ENCODE measurements around the gene DCXR.

The DCXR gene

GRCh38 chr17:82019690-82020571, 17.6 kb downstream of the DCXR start:
- Mint-ChIP-seq H3K27ac (no peak overlapping the region), H3K4me1 (ENCODE audit: low read depth) (peaks cover 25% of the 10 kb centered on the region), H3K4me3 (peak overlapping the region; percentile 90), H3K36me3 (ENCODE audit: low read depth) (peaks cover 37% of the 10 kb centered on the region), H3K9me3 (no peaks in the 10 kb centered on the region), H3K27me3 (no peaks in the 10 kb centered on the region)
- DNase-seq, result peak; percentile 80

DNA sequence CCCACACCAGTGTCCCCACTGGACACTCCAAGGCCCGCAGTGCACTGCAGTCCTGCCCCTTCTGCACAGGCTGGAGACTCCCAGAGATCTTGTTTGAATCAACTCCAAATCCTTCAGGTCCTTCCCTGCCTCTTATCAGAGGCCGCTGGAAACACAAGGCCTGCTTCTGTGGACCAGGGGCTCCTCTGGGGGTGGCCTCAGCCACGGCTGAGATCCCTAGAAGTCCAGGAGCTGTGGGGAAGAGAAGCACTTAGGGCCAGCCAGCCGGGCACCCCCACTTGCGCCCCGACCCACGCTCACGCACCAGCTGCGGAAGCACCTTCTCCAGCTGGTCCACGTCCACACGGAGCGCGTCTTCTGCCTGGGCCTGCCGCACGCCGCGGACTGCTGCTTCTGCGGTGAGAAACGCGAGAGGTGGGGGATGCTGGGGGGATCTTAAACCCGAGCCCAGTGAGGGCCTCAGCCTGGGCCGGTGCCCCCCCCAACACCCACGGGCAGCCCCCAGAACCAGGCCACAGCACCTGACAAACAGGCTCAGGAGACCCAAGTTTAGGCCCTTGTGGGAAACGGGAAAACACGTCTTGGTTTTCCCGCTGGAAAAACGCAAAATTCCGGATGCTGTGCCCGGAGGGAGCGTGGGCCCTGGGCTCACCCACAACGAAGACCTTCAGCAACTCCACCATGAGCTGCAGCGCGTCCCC, 18.4 kb downstream of the DCXR start:
- H3K9me3 Mint-ChIP-seq, result no peaks in the 10 kb centered on the region
- DNase-seq, result no peak
- H3K4me3 Mint-ChIP-seq, result no peak overlapping the region
- H3K36me3 Mint-ChIP-seq (ENCODE audit: low read depth), result peaks cover 37% of the 10 kb centered on the region
- H3K4me1 Mint-ChIP-seq (ENCODE audit: low read depth), result peaks cover 22% of the 10 kb centered on the region
- H3K27ac Mint-ChIP-seq, result no peak overlapping the region
- no peaks in the 10 kb centered on the region for H3K27me3 Mint-ChIP-seq

DNA sequence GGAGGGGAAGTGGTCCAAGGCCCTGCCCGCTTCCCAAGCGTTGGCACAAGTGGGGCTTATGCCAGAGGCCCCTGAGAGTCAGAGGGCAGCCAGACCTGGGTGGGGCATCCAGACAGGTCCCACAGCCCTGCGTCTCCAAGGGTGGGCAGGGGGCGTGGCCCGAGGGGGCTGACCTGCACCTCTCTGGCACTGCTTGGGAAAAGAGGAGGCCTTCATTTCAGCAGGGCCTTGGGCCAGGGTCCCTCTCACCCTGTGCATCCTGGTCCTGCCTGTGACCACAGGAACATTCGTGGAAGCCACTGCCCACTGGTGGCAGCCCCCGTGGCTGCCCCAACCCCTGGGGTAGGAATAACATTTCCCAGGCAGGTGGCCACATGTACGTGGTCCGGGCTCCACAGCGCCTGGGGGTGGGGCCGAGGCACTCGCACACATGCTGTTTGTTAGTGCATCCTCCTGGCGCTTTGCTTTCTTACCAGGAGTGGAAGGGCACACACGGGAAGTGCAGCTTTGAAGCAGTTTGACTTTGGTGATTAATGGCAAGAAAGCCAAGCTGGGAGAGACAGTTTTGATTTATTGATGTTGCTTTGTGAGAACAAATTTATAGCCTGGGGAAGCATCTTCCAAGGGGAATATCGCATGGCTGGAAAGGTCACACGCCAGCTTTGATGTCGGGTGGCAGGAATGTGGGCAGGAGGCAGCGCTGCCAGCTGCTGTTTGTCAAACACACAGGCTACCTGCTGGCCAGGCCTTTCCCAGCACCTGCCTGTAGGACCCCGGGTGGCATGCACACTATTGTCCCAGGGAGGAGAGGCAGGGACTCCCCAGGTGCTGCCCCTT, 19.1 kb downstream of the DCXR start:
- H3K36me3 Mint-ChIP-seq (ENCODE audit: low read depth), result peaks cover 30% of the 10 kb centered on the region
- H3K4me3 Mint-ChIP-seq, result no peak overlapping the region
- H3K27ac Mint-ChIP-seq, result peak overlapping the region; percentile 22
- no peak for DNase-seq
- H3K27me3 Mint-ChIP-seq, result no peaks in the 10 kb centered on the region
- no peaks in the 10 kb centered on the region for H3K9me3 Mint-ChIP-seq
- H3K4me1 Mint-ChIP-seq (ENCODE audit: low read depth), result peaks cover 17% of the 10 kb centered on the region

- Mint-ChIP-seq H3K4me1 (ENCODE audit: low read depth) (peaks cover 17% of the 10 kb centered on the region), H3K36me3 (ENCODE audit: low read depth) (peaks cover 30% of the 10 kb centered on the region), H3K27ac (no peak overlapping the region), H3K4me3 (no peak overlapping the region), H3K27me3 (no peaks in the 10 kb centered on the region), H3K9me3 (no peaks in the 10 kb centered on the region)
- no peak for DNase-seq
These were observed 19.8 kb downstream of the DCXR start for GRCh38 chr17:82017612-82018151.

- no peak overlapping the region for H3K4me3 Mint-ChIP-seq
- H3K36me3 Mint-ChIP-seq (ENCODE audit: low read depth), result peaks cover 28% of the 10 kb centered on the region
- H3K9me3 Mint-ChIP-seq, result no peaks in the 10 kb centered on the region
- no peak overlapping the region for H3K27ac Mint-ChIP-seq
- no peaks in the 10 kb centered on the region for H3K27me3 Mint-ChIP-seq
- no peak for DNase-seq
- H3K4me1 Mint-ChIP-seq (ENCODE audit: low read depth), result peaks cover 17% of the 10 kb centered on the region
These were observed 20.5 kb downstream of the DCXR start for GRCh38 chr17:82016875-82017459.

DNA sequence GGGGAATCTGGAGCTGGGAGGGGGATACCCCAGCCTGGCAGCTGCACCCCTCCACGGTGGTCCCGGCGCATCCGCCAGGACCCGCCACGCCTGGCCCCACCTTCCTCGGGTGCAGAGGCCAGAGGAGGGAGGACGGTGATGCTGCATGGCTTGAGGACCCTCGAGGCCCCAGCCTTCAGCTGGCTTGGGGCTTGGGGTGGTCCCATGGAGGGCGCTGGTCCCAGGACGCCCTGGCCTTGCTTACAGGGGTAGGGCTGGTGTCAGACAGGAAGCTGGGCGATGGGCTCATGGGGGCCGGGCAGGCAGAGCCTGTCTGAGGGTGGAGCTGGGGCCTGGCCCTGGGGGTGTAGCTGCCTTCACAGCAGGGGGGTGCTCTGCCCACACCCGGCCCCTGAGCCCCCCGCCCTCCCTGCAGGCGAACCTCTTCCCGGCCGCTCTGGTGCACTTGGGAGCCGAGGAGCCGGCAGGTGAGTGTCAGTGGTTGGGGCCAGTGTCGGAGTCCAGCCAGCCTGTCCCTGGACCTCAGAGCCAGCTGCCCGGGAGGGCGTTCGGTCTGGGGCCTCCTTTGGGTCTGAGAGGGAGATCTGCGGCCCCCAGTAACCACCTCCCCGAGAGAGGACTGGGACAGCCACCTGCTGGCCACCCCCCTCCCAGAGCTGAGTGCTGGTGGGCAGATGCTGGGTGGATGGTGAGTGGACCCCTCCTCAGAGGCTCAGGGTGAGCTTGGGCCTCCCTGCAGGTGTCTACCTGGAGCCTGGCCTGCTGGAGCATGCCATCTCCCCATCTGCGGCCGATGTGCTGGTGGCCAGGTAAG, 21.2 kb downstream of the DCXR start:
- Mint-ChIP-seq H3K4me1 (ENCODE audit: low read depth) (peaks cover 11% of the 10 kb centered on the region), H3K27ac (no peak overlapping the region)

GRCh38 chr17:82015311-82015971, 22.1 kb downstream of the DCXR start:
- Mint-ChIP-seq H3K9me3 (no peaks in the 10 kb centered on the region), H3K4me3 (no peak overlapping the region), H3K27ac (no peak overlapping the region)

More for the DNA sequence above, 21.2 kb downstream of the DCXR start:
- no peak for DNase-seq
- H3K27me3 Mint-ChIP-seq, result no peaks in the 10 kb centered on the region
- no peaks in the 10 kb centered on the region for H3K9me3 Mint-ChIP-seq
- no peak overlapping the region for H3K4me3 Mint-ChIP-seq
- H3K36me3 Mint-ChIP-seq (ENCODE audit: low read depth), result peaks cover 22% of the 10 kb centered on the region

GRCh38 chr17:82014971-82015310, 22.6 kb downstream of the DCXR start:
- Mint-ChIP-seq H3K27ac (no peak overlapping the region), H3K4me1 (ENCODE audit: low read depth) (no peaks in the 10 kb centered on the region), H3K4me3 (no peak overlapping the region), H3K36me3 (ENCODE audit: low read depth) (peaks cover 14% of the 10 kb centered on the region), H3K9me3 (no peaks in the 10 kb centered on the region), H3K27me3 (no peaks in the 10 kb centered on the region)
- DNase-seq, result no peak

More at GRCh38 chr17:82015311-82015971, 22.1 kb downstream of the DCXR start:
- no peak for DNase-seq
- Mint-ChIP-seq H3K36me3 (ENCODE audit: low read depth) (peaks cover 17% of the 10 kb centered on the region), H3K4me1 (ENCODE audit: low read depth) (peaks cover 2% of the 10 kb centered on the region), H3K27me3 (no peaks in the 10 kb centered on the region)

DNA sequence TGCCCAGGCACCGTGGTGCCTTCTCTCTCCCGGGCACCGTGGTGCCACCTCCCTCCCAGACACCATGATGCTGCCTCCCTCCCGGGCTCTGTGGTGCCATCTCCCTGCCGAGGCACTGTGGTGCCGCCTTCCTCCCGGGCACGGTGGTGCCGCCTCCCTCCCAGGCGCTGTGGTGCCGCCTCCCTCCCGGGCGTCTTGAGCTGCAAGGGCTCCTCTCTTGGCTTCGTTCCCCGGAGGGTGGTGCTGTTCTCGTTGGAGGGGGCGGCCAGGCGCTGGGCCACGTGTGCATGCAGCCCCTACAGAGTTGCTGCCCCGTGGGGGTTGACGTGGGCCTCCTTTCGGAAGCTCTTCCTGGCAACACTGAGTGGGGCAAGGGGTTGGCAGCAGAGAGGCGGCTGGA, 23.1 kb downstream of the DCXR start:
- H3K4me1 Mint-ChIP-seq (ENCODE audit: low read depth), result no peaks in the 10 kb centered on the region
- DNase-seq, result no peak
- no peaks in the 10 kb centered on the region for H3K9me3 Mint-ChIP-seq
- H3K4me3 Mint-ChIP-seq, result no peak overlapping the region
- H3K27ac Mint-ChIP-seq, result no peak overlapping the region
- H3K36me3 Mint-ChIP-seq (ENCODE audit: low read depth), result peaks cover 14% of the 10 kb centered on the region
- no peaks in the 10 kb centered on the region for H3K27me3 Mint-ChIP-seq

- Mint-ChIP-seq H3K4me1 (ENCODE audit: low read depth) (no peaks in the 10 kb centered on the region), H3K4me3 (no peak overlapping the region), H3K9me3 (no peaks in the 10 kb centered on the region), H3K36me3 (ENCODE audit: low read depth) (peaks cover 12% of the 10 kb centered on the region), H3K27ac (peak overlapping the region; percentile 40), H3K27me3 (no peaks in the 10 kb centered on the region)
- DNase-seq, result no peak
These were observed 23.6 kb downstream of the DCXR start for GRCh38 chr17:82013772-82014321.

- Mint-ChIP-seq H3K4me1 (ENCODE audit: low read depth) (no peaks in the 10 kb centered on the region), H3K27ac (no peak overlapping the region), H3K36me3 (ENCODE audit: low read depth) (peaks cover 7% of the 10 kb centered on the region), H3K4me3 (no peak overlapping the region), H3K9me3 (no peaks in the 10 kb centered on the region), H3K27me3 (no peaks in the 10 kb centered on the region)
- DNase-seq, result no peak
These were observed 24.2 kb downstream of the DCXR start for GRCh38 chr17:82013341-82013740.

- H3K27ac Mint-ChIP-seq, result no peak overlapping the region
These were observed 24.7 kb downstream of the DCXR start for GRCh38 chr17:82012640-82013295.

More at GRCh38 chr17:82012640-82013295, 24.7 kb downstream of the DCXR start:
- DNase-seq, result no peak
- Mint-ChIP-seq H3K27me3 (no peaks in the 10 kb centered on the region), H3K9me3 (no peaks in the 10 kb centered on the region), H3K4me1 (ENCODE audit: low read depth) (no peaks in the 10 kb centered on the region), H3K36me3 (ENCODE audit: low read depth) (peaks cover 3% of the 10 kb centered on the region), H3K4me3 (no peak overlapping the region)

All from activated T-cell treated with anti-CD3 and anti-CD28 coated beads, Interleukin-2, amount 50 U/mL, for 24 hours (primary cell).